Right ventricle myocardium inferior (tissue), 1 donor: ENCODE results near the gene ZSWIM1. TPM values are rescaled to one million over a fixed set of nuclear protein-coding genes. Genes with fewer than 3 reads are reported as not detected.

Experiments used
- ATAC-seq: fragments of 200-7000 bp; cut with Tn5 transposase; one replicate; pipeline ENCODE4 v1.9.1; 2020; ENCODE audit warnings: mild to moderate bottlenecking, moderate library complexity
- DNase-seq: peaks from one replicate; pipeline ENCODE4 v3.0.0; 2021; ENCODE audit errors: missing footprints
- intact Hi-C: fragments of 100-400 bp; cut with DNase I; formaldehyde crosslinking; loops from one replicate; pipeline ENCODE4 v1.11.0; 2022
- total RNA-seq: library from RNA; stranded (reverse); fragmentation: NEBNext Ultra II Directional; extraction: Animal tissue kit (Norgen Biotek cat#: 25700); gene quantifications from one replicate; pipeline ENCODE4 v1.2.1, GENCODE V29; 2021
- donor health status: DM: no; HTN: yes; CAD: no; lungs with severe emphysema.

ZSWIM1 gene
- total RNA-seq, 1 donor from 2014 or later, result 11.4 TPM

- DNase-seq, result no peak
- intact Hi-C loops, result no loop called here
- ATAC-seq, result no peak
These were observed 1.6 kb downstream of the ZSWIM1 start for GRCh38 chr20:45882469-45883099.

GRCh38 chr20:45883100-45883469 is 2.1 kb downstream of the ZSWIM1 start:
- no peak for DNase-seq
- ATAC-seq, result no peak
- intact Hi-C loops, result no loop called here

- no peak for DNase-seq
- intact Hi-C loops, result no loop called here
- no peak for ATAC-seq
These were observed 5.7 kb downstream of the ZSWIM1 start for GRCh38 chr20:45886590-45887345.

GRCh38 chr20:45887346-45887715 is 6.3 kb downstream of the ZSWIM1 start, which contains the start of gene SPATA25:
SPATA25 (minus strand) TSS chr20:45887622; CDS start chr20:45887590, 32 bp downstream.
- intact Hi-C loops, result no loop called here
- DNase-seq, result no peak
- no peak for ATAC-seq

- ATAC-seq, result no peak
- no peak for DNase-seq
- intact Hi-C loops, result no loop called here
These were observed 7.7 kb downstream of the ZSWIM1 start for GRCh38 chr20:45888681-45889080.

- peak; percentile 92 for DNase-seq
- ATAC-seq, result peak; percentile 79
- intact Hi-C loops, result loop anchor here (1.0 to 2.0 kb wide), 2 partner anchors 45 to 80 kb away; no protein-coding TSS in a partner anchor
These were observed 9.3 kb downstream of the ZSWIM1 start for GRCh38 chr20:45890077-45890984.

- ATAC-seq (peak; percentile 84), DNase-seq (peak; percentile 98)
- intact Hi-C loops, result loop anchor here (1.0 to 2.0 kb wide), 2 partner anchors 44 to 80 kb away; no protein-coding TSS in a partner anchor
These were observed 10.3 kb downstream of the ZSWIM1 start, which contains the start of the genes CTSA and NEURL2 for GRCh38 chr20:45890985-45891983. CTSA (plus strand) TSS chr20:45891335; CDS start chr20:45891569, 234 bp downstream. NEURL2 (minus strand) TSS chr20:45891208; CDS start chr20:45890991, 217 bp downstream.

GRCh38 chr20:45892049-45892825 is 11.2 kb downstream of the ZSWIM1 start:
- DNase-seq (no peak), ATAC-seq (no peak)
- intact Hi-C loops, result loop anchor here (1.0 kb wide), 1 partner anchor 18 kb away; no protein-coding TSS in a partner anchor

GRCh38 chr20:45892828-45893500 is 11.9 kb downstream of the ZSWIM1 start:
- ATAC-seq (no peak), DNase-seq (no peak)
- intact Hi-C loops, result loop anchor here (1.0 kb wide), 1 partner anchor 17 kb away; no protein-coding TSS in a partner anchor

GRCh38 chr20:45893831-45894230 is 12.8 kb downstream of the ZSWIM1 start:
- intact Hi-C loops, result no loop called here
- ATAC-seq (no peak), DNase-seq (no peak)

GRCh38 chr20:45894797-45895196 is 13.8 kb downstream of the ZSWIM1 start:
- ATAC-seq (no peak), DNase-seq (no peak)
- intact Hi-C loops, result no loop called here

- intact Hi-C loops, result no loop called here
- DNase-seq, result no peak
These were observed 15.7 kb downstream of the ZSWIM1 start for GRCh38 chr20:45896641-45897161.

GRCh38 chr20:45897289-45897688 is 16.3 kb downstream of the ZSWIM1 start:
- DNase-seq (no peak), ATAC-seq (no peak)
- intact Hi-C loops, result no loop called here

More at GRCh38 chr20:45896641-45897161, 15.7 kb downstream of the ZSWIM1 start:
- no peak for ATAC-seq

- intact Hi-C loops, result no loop called here
- DNase-seq, result no peak
- ATAC-seq, result no peak
These were observed 16.7 kb downstream of the ZSWIM1 start for GRCh38 chr20:45897692-45898091.

GRCh38 chr20:45898285-45898684 is 17.3 kb downstream of the ZSWIM1 start:
- ATAC-seq, result no peak
- no peak for DNase-seq
- intact Hi-C loops, result no loop called here
